Activated T-helper 1 cell treated with anti-CD3 and anti-CD28 coated beads, Interleukin-12 subunit alpha, Interleukin-12 subunit beta, Interleukin-2, Interleukin-4 antibody, amounts not matched to agents 30 ng/mL and 10 ng/mL and 1 ng/mL, durations not matched to agents 14 hours and 24 hours and 36 hours (primary cell): Measurements from ENCODE around the gene COG4. TPM values are rescaled to one million over a fixed set of nuclear protein-coding genes. Genes with fewer than 3 reads are reported as not detected.

Source experiments
- DNase-seq: peaks from one replicate; pipeline ENCODE4 v3.0.0; 2021; ENCODE audit warnings: low spot score
- H3K27ac Mint-ChIP-seq: one replicate; pipeline ENCODE4 v1.8.0; 2021; ENCODE audit warnings: mild to moderate bottlenecking, mixed read lengths
- H3K27me3 Mint-ChIP-seq: one replicate; pipeline ENCODE4 v1.8.0; 2022; ENCODE audit warnings: mild to moderate bottlenecking, moderate library complexity, mixed read lengths; ENCODE audit not compliant: insufficient read depth
- H3K36me3 Mint-ChIP-seq: one replicate; pipeline ENCODE4 v1.8.0; 2021; ENCODE audit warnings: low read depth, mixed read lengths
- H3K4me1 Mint-ChIP-seq: one replicate; pipeline ENCODE4 v1.8.0; 2021; ENCODE audit warnings: low read depth, mixed read lengths
- H3K4me3 Mint-ChIP-seq: one replicate; pipeline ENCODE4 v1.8.0; 2021; ENCODE audit warnings: mild to moderate bottlenecking, moderate library complexity, mixed read lengths
- H3K9me3 Mint-ChIP-seq: one replicate; pipeline ENCODE4 v1.8.0; 2021; ENCODE audit warnings: mixed read lengths
- intact Hi-C: fragments of 100-400 bp; cut with micrococcal nuclease; formaldehyde crosslinking; loops from one replicate; pipeline ENCODE4 v1.15.1; 2024
- total RNA-seq: library from RNA; stranded (reverse); gene quantifications from 2 replicates; pipeline ENCODE4 v1.2.3, GENCODE V29; 2022

The COG4 gene
- total RNA-seq = 42.5 and 44.1 TPM in 2 replicates

GRCh38 chr16:70523076-70523742, at the start of gene COG4:
Gene COG4, minus strand, starts transcription at chr16:70523554. Its CDS starts 11 bp downstream, at chr16:70523543.
- intact Hi-C loops = loop anchor here (1.0 to 10.0 kb wide), 7 partner anchors 69 to 1188 kb away; partner anchors contain the start of genes COG8, FCSK, NIP7 and PDF
- peak; percentile 87 for DNase-seq
- Mint-ChIP-seq H3K4me1 (peaks cover 49% of the 10 kb centered on the region), H3K27me3 (no peaks in the 10 kb centered on the region), H3K36me3 (peaks cover 36% of the 10 kb centered on the region), H3K9me3 (no peaks in the 10 kb centered on the region), H3K4me3 (peak within 1 kb of the TSS; percentile 95), H3K27ac (peak within 1 kb of the TSS; percentile 97)

- H3K27me3 Mint-ChIP-seq = no peaks in the 10 kb centered on the region
- no peaks in the 10 kb centered on the region for H3K9me3 Mint-ChIP-seq
- H3K4me1 Mint-ChIP-seq = peaks cover 19% of the 10 kb centered on the region
- H3K4me3 Mint-ChIP-seq = no peak overlapping the region
- peaks cover 53% of the 10 kb centered on the region for H3K36me3 Mint-ChIP-seq
- DNase-seq = no peak
- intact Hi-C loops = loop anchor here (5.0 kb wide), 1 partner anchor 36 kb away; no protein-coding TSS in a partner anchor
- no peak overlapping the region for H3K27ac Mint-ChIP-seq
Measured at GRCh38 chr16:70572926-70573270, 49.5 kb upstream of the COG4 start.

- no peak overlapping the region for H3K4me3 Mint-ChIP-seq
- no peaks in the 10 kb centered on the region for H3K27me3 Mint-ChIP-seq
- no peak for DNase-seq
- H3K4me1 Mint-ChIP-seq = peaks cover 19% of the 10 kb centered on the region
- intact Hi-C loops = loop anchor here (5.0 kb wide), 1 partner anchor 35 kb away; no protein-coding TSS in a partner anchor
- H3K27ac Mint-ChIP-seq = peak overlapping the region; percentile 61
- H3K36me3 Mint-ChIP-seq = peaks cover 54% of the 10 kb centered on the region
- no peaks in the 10 kb centered on the region for H3K9me3 Mint-ChIP-seq
Measured at GRCh38 chr16:70572050-70572925, 48.9 kb upstream of the COG4 start.

GRCh38 chr16:70571623-70572022, 48.3 kb upstream of the COG4 start:
- H3K36me3 Mint-ChIP-seq = peaks cover 59% of the 10 kb centered on the region
- H3K9me3 Mint-ChIP-seq = no peaks in the 10 kb centered on the region
- no peak for DNase-seq
- H3K4me1 Mint-ChIP-seq = peaks cover 19% of the 10 kb centered on the region
- H3K4me3 Mint-ChIP-seq = no peak overlapping the region
- intact Hi-C loops = loop anchor here (5.0 kb wide), 1 partner anchor 34 kb away; no protein-coding TSS in a partner anchor
- peak overlapping the region; percentile 61 for H3K27ac Mint-ChIP-seq
- no peaks in the 10 kb centered on the region for H3K27me3 Mint-ChIP-seq

GRCh38 chr16:70570967-70571570, 47.7 kb upstream of the COG4 start:
- Mint-ChIP-seq H3K4me1 (peaks cover 19% of the 10 kb centered on the region), H3K27me3 (no peaks in the 10 kb centered on the region), H3K36me3 (peaks cover 62% of the 10 kb centered on the region), H3K27ac (peak overlapping the region; percentile 26), H3K9me3 (no peaks in the 10 kb centered on the region), H3K4me3 (no peak overlapping the region)
- DNase-seq = no peak
- intact Hi-C loops = loop anchor here (5.0 kb wide), 1 partner anchor 34 kb away; no protein-coding TSS in a partner anchor

- no peak for DNase-seq
- H3K9me3 Mint-ChIP-seq = no peaks in the 10 kb centered on the region
- H3K27ac Mint-ChIP-seq = no peak overlapping the region
- intact Hi-C loops = loop anchor here (5.0 kb wide), 1 partner anchor 32 kb away; no protein-coding TSS in a partner anchor
- no peaks in the 10 kb centered on the region for H3K27me3 Mint-ChIP-seq
- peaks cover 70% of the 10 kb centered on the region for H3K36me3 Mint-ChIP-seq
- H3K4me3 Mint-ChIP-seq = no peak overlapping the region
- H3K4me1 Mint-ChIP-seq = peaks cover 19% of the 10 kb centered on the region
Measured at GRCh38 chr16:70569752-70570151, 46.4 kb upstream of the COG4 start.

GRCh38 chr16:70568601-70569237, 45.4 kb upstream of the COG4 start:
- intact Hi-C loops = no loop called here
- no peak overlapping the region for H3K4me3 Mint-ChIP-seq
- H3K9me3 Mint-ChIP-seq = no peaks in the 10 kb centered on the region
- DNase-seq = no peak
- peak overlapping the region; percentile 1 for H3K27ac Mint-ChIP-seq
- H3K4me1 Mint-ChIP-seq = peaks cover 18% of the 10 kb centered on the region
- H3K36me3 Mint-ChIP-seq = peaks cover 74% of the 10 kb centered on the region
- no peaks in the 10 kb centered on the region for H3K27me3 Mint-ChIP-seq

- Mint-ChIP-seq H3K36me3 (peaks cover 75% of the 10 kb centered on the region), H3K27me3 (no peaks in the 10 kb centered on the region), H3K27ac (no peak overlapping the region), H3K4me3 (no peak overlapping the region), H3K4me1 (no peaks in the 10 kb centered on the region), H3K9me3 (no peaks in the 10 kb centered on the region)
- intact Hi-C loops = no loop called here
- no peak for DNase-seq
Measured at GRCh38 chr16:70565053-70565452, 41.7 kb upstream of the COG4 start.

- no peak overlapping the region for H3K27ac Mint-ChIP-seq
- no peaks in the 10 kb centered on the region for H3K9me3 Mint-ChIP-seq
- DNase-seq = no peak
- no peaks in the 10 kb centered on the region for H3K27me3 Mint-ChIP-seq
- H3K36me3 Mint-ChIP-seq = peaks cover 63% of the 10 kb centered on the region
- H3K4me3 Mint-ChIP-seq = no peak overlapping the region
- no peaks in the 10 kb centered on the region for H3K4me1 Mint-ChIP-seq
- intact Hi-C loops = no loop called here
Measured at GRCh38 chr16:70563636-70564035, 40.3 kb upstream of the COG4 start.

- DNase-seq = no peak
- Mint-ChIP-seq H3K4me1 (no peaks in the 10 kb centered on the region), H3K27ac (no peak overlapping the region), H3K4me3 (no peak overlapping the region), H3K36me3 (peaks cover 67% of the 10 kb centered on the region), H3K9me3 (no peaks in the 10 kb centered on the region), H3K27me3 (no peaks in the 10 kb centered on the region)
- intact Hi-C loops = no loop called here
Measured at GRCh38 chr16:70561623-70562022, 38.3 kb upstream of the COG4 start.

- Mint-ChIP-seq H3K4me3 (no peak overlapping the region), H3K27ac (no peak overlapping the region), H3K27me3 (no peaks in the 10 kb centered on the region), H3K9me3 (no peaks in the 10 kb centered on the region), H3K36me3 (peaks cover 54% of the 10 kb centered on the region), H3K4me1 (no peaks in the 10 kb centered on the region)
- DNase-seq = no peak
- intact Hi-C loops = loop anchor here (2.0 kb wide), 1 partner anchor 27 kb away; no protein-coding TSS in a partner anchor
Measured at GRCh38 chr16:70556063-70556462, 32.7 kb upstream of the COG4 start.

GRCh38 chr16:70553645-70554044, 30.3 kb upstream of the COG4 start:
- Mint-ChIP-seq H3K4me1 (peaks cover 14% of the 10 kb centered on the region), H3K27me3 (no peaks in the 10 kb centered on the region), H3K4me3 (no peak overlapping the region), H3K9me3 (no peaks in the 10 kb centered on the region), H3K27ac (no peak overlapping the region), H3K36me3 (peaks cover 64% of the 10 kb centered on the region)
- no peak for DNase-seq
- intact Hi-C loops = no loop called here
